Measurements from ENCODE around the gene CLCN5. TPM values are rescaled to one million over a fixed set of nuclear protein-coding genes. Genes with fewer than 3 reads are reported as not detected.

CLCN5 gene
- total RNA-seq, 1 donor from 2014 or later, result 10.4 TPM

DNA sequence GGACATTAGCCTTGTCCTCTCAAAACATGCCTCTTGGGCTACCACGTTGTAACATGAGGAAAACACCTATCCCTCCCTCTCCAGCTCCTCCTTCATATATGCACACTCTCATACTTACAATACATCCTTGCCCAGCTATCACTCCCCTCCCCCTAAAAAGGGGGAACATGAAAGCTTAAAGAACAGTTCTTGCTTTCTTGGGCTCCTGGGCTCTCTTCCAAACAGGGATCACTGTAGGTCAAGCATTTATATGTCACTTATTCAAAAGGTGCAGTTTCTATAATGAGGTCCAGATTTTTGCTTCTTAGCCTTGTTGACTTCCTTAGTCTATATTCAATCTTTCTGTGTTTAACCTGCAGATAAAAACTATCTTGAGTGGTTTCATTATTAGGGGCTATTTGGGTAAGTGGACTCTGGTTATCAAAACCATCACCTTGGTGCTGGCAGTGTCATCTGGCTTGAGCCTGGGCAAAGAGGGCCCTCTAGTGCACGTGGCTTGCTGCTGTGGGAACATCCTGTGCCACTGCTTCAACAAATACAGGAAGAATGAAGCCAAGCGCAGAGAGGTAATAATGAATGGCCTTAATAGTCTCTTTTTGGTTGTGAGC lies 159.0 kb downstream of the CLCN5 start:
- DNase-seq (ENCODE audit: low spot score), result peak; percentile 19

DNA sequence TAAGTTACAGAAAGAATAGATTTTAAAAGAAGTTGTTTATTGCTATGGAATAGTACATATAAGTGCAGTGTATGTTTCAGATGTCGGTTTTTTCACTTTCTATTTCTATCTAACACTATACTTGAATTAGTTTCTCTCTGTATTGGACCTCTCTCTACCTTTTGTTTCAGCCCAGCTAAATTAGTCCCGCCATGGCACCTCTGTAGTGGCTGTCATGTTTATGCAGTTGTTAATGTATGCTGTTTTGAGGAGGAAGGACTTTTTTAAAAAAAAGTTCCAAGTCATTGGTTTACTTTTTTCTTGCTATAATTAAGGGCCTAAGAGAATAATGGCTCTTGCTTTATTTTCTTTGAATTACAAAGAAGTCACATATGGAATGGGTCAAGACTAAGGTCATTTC lies 160.3 kb downstream of the CLCN5 start:
- no peak for DNase-seq (ENCODE audit: low spot score)

DNA sequence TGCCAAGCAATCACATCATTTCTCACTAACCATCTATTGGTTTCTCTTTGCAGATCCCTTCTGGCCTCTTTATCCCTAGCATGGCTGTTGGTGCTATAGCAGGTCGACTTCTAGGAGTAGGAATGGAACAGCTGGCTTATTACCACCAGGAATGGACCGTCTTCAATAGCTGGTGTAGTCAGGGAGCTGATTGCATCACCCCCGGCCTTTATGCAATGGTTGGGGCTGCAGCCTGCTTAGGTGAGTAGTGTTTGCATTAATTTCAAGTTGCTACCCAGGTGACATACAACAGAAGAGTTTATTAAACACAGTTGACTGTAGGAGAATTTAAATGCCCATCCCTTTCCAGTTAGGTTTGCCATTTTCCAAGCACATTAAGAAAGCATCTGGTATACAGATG lies 166.2 kb downstream of the CLCN5 start:
- no peak for DNase-seq (ENCODE audit: low spot score)

DNA sequence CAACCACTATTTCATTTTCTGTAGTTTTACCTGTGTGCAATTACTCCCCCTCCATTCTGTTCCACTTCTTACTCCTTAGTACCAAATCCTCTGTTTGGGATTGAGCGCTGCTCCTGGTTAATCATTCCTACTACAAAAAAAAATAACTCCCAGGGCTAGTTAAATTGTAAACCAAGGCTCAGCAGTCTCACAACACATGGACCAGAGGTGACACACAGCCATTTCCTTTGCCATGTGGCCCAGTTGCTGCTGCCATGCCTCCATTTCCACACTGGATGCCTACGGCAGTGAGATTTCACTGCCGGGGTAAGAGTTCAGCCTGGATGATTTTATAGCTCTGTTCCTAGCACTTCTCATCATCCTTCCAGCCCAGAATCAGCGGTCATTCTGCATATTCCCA lies 171.2 kb downstream of the CLCN5 start:
- no peak for DNase-seq (ENCODE audit: low spot score)

DNA sequence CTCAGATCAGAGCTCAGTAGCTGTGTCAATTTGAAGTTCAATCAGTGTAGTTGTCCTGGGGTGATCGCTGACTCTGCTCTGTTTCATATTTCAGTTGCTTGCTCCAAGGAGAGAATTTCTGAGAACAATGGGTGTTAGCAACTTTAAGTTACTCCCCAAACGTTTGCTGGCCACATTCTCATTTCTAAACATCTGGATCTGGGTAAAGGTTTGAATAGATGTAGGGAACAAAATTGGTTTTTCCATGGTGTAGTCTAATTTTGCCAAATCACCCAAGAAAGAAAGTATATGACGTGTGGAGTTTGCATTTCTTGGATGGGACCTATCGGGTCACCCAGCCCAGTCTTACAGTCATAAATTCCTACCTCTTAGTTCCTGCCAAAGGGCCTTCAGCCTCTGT lies 174.7 kb downstream of the CLCN5 start:
- DNase-seq (ENCODE audit: low spot score), result no peak

DNA sequence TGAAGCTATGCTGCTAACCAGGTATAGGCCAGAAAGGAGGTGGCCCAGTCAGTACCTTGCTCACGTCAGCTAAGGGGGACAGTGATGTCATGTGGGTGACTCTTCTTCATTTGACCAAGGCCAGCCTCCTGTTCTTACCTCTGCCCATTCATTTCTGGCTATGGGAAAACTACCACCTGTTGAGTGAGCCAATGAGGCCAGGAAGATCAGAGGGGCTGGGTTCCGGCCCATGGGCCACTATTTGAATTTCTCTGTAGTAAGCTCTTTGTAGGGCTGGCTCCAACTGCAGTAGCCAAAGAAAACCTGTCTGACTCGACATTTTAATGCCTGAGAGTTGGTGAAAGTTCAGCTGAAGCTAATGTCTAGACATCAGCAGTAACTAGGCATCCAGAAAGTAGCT lies 175.8 kb downstream of the CLCN5 start:
- DNase-seq (ENCODE audit: low spot score), result no peak

DNA sequence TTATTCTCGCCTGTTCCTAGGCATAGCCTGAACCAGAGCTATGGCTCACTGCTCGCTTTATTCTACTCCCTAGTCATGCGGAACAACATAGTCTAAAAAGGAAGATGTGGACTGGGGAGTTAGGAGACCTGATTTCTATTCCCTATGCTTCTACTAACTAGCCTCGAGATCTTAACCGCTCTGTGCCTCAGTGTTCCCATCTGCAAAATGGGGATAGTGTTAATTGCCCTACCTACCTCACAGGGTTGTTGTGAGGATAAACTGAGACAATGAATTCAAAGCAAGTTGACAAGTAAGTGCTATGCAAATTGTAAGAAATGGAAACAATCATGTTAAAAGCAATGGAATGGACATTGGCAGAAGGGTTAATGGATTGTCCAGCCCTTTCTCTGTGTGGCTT lies 176.4 kb downstream of the CLCN5 start:
- DNase-seq (ENCODE audit: low spot score), result no peak

DNA sequence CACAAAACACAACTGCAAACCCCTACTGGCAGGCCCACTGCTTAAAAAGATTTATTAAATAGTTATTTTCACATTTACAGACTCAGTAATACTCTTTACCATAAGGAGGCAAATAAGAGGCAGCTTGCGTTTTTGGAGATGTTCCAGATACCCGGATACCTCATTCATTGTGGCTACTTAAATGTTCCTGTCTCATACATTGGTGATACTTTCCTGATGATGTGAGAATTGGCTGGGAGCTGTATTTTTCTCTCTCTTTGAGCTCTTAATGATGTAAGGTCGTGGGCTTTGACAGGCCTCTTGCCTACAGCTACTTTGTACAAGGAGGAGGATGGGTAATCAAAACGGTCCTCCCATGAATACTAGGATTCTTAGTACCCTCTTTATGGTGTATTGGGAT lies 176.9 kb downstream of the CLCN5 start:
- DNase-seq (ENCODE audit: low spot score), result peak; percentile 14

DNA sequence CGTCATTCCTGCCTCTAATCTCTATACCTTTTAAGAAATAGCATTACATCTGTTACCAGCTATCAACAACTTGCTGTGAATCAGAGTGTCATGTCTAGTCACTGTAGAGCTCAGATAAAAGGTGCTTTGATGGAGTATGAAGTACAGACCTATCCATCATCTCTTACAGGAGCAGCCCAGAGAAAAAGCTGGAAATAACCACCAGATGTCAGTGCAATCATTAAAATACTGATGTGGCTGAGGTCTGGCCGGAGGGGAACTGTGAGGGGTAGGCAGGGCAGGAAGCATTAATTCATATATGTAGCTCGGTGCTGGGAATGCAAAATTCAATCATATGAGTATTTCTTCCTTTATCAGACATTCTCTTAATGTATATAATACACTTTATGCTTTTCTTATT lies 177.8 kb downstream of the CLCN5 start:
- peak; percentile 57 for DNase-seq (ENCODE audit: low spot score)

DNA sequence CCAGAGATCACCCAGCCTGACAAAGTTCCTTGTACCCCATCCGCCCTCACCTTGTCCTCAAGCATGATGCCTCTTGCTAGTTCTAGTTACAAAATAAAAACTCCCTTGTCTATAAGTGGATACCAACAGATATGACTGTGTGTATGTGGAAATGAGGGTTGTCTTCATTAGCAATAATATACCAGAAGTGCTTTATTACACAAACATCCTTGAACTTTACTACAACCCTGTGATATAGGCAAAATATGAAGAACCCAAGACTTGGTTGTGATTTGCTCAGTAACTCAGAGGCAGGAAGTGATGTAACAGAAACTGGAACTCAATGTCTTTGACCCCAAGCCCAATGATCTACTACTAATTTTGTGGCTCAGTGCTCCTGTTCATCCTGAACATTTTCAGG lies 180.8 kb downstream of the CLCN5 start:
- no peak for DNase-seq (ENCODE audit: low spot score)

DNA sequence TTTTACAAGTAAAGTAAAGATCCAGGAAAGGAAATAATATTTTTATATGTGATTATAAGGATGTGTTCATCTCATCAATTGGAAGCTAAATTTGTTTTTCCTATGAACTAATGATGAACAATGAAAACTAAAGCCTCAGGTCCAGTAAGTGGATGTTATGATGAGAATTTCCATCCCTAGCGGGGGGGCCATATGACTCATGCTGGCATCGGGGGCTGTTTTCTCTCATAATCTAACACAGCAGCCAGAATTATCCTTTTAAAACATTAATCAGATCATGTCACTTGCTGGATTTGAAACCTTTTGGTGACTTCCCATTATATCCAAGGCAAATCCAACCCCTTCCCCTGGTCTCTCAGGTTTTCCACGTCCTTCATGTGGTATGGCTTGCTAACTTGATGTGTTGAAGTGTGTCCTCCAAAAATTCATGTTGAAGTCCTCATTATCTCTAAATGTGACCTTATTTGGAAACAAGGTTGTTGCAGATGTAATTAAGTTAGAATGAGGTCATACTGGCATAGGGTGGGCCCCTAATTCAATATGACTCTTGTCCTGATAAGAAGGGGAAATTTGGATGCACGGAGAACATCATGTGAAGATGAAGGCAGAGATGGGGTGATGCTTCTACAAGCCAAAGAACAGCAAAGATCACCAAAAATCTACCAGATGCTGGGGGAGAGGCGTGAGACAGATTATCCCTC lies 181.6 kb downstream of the CLCN5 start:
- DNase-seq (ENCODE audit: low spot score), result peak; percentile 7

DNA sequence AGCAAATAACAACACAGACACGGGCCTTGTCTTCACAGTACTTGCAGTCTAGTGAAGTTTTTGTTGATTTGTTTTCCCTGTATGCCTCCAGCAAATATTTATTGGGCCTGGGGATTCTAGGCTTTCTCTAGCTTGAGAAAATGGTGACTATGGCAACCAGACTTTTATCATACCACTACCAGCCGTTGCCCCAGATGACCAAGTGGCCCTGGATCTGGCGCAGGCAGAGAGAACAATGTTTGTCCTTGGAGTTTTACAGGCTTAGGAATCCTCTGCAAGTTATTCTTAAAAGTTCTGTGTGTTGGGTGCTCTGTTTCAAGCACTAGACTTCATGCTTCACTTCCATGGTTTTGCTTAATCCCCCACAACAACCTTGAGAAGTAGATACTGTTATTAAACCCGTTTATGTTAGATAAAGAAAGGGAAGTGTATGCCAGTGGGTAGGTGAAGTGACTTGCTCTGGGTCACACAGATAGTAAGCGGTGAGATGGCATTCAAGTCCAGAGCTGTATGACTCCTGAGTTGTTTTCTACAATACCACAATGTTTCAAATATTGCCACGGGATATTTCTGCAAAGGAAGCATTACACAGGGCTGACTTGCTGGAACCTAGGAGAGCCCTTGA lies 183.8 kb downstream of the CLCN5 start:
- DNase-seq (ENCODE audit: low spot score), result no peak

DNA sequence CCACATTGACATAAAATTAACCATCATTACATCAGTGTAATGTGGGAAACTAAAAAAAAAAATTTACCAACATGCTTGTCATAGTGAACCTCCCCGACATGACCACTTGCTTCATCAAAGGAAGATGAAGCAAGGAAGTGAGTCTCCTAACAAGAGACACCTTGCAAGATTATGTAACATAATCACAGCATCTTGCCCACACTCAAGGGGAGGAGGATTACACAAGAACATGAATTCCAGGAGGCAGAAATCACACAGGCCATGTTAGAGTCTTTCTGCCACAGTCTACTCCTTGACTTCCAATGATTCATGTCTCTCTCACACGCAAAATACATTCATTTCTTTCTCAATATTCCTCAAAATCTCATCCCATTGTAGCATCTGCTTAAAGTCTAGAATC lies 185.1 kb downstream of the CLCN5 start:
- DNase-seq (ENCODE audit: low spot score), result no peak

DNA sequence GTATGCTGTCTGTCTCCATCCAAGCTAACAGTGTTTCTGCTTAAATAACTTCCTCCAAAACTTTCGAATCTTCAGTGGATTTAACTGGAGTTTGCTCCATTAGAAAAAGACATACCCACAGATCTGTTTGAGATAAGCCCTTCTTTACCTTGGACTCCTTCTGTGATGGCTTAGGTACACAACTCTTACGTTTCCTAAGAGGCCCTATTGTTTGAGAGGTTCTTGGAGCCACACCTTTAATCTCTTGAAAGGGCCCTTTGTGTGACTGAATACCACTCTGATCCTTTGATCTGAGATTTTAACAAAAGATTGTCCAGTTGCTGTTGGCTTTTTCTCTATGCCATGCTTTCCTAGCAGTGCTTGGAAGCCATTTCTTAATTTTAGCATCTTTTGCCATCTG lies 185.9 kb downstream of the CLCN5 start:
- no peak for DNase-seq (ENCODE audit: low spot score)

DNA sequence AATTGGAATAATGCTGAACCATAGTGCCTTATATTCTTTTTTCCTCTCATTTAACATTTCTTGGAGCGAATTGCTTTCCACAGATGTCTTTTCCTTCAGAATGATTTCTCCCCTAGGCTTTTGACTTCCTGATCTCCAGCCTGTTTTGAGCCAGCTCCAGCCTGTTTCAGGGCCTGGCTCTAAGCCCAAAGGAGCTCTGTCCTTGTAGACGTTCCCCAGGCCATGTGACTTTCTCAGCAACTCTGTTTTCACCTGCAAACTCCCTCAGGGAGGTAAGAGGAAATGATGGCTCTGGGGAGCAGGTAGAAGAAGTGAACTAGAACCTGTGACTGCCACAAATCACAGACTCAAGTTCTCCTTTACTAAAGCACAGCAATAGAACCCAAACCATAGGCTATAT lies 189.3 kb downstream of the CLCN5 start:
- DNase-seq (ENCODE audit: low spot score), result peak; percentile 8

DNA sequence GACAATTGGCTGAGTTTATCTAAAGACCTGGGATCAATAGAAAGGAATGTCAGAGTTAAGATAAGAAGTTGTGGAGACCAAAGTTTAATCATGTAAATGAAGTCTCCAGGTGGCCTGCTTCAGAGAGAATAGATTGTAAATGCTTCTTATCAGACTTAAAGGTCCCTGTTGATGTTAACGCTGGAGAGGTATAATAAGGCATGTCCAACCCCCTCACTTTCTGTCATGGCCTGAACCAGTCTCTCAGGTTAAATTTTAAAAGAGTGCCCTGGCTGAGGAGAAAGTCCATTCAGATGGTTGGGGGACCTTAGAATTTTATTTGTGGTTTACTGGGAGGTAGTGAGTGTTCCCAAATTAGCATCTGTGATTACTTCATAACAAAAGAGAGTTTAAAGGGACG lies 191.7 kb downstream of the CLCN5 start:
- no peak for DNase-seq (ENCODE audit: low spot score)

DNA sequence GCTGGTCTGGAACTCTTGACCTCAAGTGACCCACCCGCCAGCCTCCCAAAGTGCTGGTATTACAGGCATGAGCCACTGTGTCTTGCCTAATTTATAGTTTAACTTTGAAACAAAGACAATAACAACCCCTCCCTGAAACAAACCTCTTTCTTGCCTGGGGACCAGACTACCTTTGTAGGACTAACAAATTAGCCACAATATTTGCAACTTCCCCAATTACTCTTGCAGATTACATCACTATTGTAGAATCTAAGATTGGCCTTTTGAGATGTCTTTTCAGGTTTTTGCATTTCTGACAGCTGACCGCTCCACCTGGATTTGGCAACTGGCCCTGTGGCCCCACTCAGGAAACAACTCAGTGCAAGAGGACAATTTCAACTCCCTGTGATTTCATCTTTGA lies 193.6 kb downstream of the CLCN5 start:
- no peak for DNase-seq (ENCODE audit: low spot score)

DNA sequence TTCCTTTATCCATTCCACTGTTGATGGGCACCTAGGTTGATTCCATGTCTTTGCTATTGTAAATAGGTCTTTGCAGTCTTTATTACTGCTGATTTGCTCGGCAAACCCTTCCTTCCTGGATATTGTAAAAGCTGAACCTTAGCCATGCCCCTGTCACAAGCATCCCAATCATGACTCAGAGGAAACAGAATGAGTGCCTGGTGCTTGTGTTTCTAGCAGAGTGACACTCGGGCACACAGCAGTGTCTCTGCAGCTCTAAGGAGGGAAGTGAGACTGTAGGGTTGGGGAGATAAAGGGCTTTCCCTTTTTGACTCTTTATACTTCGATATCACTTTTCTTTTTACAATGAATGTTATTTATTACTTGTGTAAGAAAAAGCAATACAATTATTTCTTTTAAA lies 195.1 kb downstream of the CLCN5 start:
- no peak for DNase-seq (ENCODE audit: low spot score)

DNA sequence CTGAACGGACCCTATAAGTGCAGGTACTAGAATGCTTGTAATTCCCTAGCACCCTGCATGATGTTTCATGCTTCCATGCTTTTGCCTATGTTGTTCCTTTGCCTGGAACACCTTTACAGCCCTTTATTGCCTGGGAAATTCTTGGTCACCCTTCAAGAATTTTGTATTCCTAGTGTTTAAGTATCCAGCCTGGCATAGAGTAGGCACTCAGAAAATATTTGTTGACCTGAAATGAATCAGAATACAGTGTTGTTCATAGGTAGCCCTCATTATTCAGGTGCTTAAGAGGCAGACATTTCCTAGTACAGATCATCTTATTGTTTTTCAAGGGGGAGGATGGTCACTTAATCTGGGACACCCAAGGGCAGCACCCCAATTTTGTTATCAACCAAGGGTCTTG lies 203.1 kb downstream of the CLCN5 start:
- DNase-seq (ENCODE audit: low spot score), result no peak

DNA sequence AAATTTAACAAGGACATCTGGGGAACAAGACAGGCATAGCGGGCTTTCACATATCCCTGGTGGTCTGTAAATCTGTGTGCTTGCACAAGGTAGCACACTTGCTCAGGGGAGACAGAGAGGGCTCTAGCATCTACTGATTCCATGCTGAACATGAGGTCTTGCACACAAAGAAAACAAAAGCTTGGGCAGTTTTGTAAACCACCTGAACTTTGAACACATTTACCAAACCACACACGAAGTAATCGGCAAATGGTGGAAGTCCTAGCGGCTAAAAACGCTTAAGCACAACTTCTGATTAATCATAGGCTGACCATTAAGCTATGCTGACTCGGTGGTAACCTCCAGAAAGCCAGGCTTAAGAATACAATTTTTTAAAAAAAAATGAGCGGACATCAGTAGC lies 225.6 kb downstream of the CLCN5 start:
- DNase-seq (ENCODE audit: low spot score), result no peak

All from umbilical cord (tissue), 2 donors.